ENCODE results near the gene CDK14.

GRCh38 chr7:90728568-90728967, 132.4 kb downstream of the CDK14 start:
- TF ChIP-seq CTCF (IDR thresholded peaks at IDR 0.05) (no peak), POLR2A (IDR thresholded peaks at IDR 0.05) (no peak)

Measured in esophagus squamous epithelium (tissue), 4 donors.